Keratinocyte (primary cell): ENCODE data around the gene WFDC8. TPM values are rescaled to one million over a fixed set of nuclear protein-coding genes. Genes with fewer than 3 reads are reported as not detected.
A peak's percentile ranks its signal among the peaks of the same experiment; 100 is the strongest.

ENCODE experiments used
- DNase-seq: peaks from one replicate; pipeline ENCODE4 v3.0.0-alpha.2; 2011; ENCODE audit warnings: low read depth, missing footprints, low spot score
- FAIRE-seq: peaks from 2 replicates; lab custom pipeline; 2011; peaks lifted over from hg19 to GRCh38; lab: Jason Lieb, UNC
- H2AFZ ChIP-seq: 2 replicates; pipeline ENCODE4 v1.6.0; 2012; ENCODE audit warnings: low read length, control low read depth, inconsistent platforms; ENCODE audit not compliant: control insufficient read depth
- H3K27ac ChIP-seq: 2 replicates; pipeline ENCODE4 v1.5.1; 2011; ENCODE audit warnings: low read length; ENCODE audit not compliant: control insufficient read depth, insufficient read depth
- H3K27me3 ChIP-seq: 3 replicates; pipeline ENCODE4 v1.6.0; 2011; ENCODE audit warnings: low read length; ENCODE audit not compliant: control insufficient read depth, insufficient read depth; ENCODE audit errors: extremely low read depth
- H3K36me3 ChIP-seq, 2 experiments: 2 replicates in 1 of 2; 3 replicates in 1 of 2; pipeline ENCODE4 v1.5.1; 2011; ENCODE audit warnings: low read length in 2 of 2, mild to moderate bottlenecking in 1 of 2; ENCODE audit not compliant: control insufficient read depth in 2 of 2, insufficient read depth in 2 of 2; ENCODE audit errors: extremely low read depth in 1 of 2
- H3K4me1 ChIP-seq: 3 replicates; pipeline ENCODE4 v1.5.1; 2011; ENCODE audit warnings: low read length; ENCODE audit not compliant: control insufficient read depth, insufficient read depth; ENCODE audit errors: extremely low read depth
- H3K4me2 ChIP-seq: 3 replicates; pipeline ENCODE4 v1.6.0; 2011; ENCODE audit warnings: low read depth, low read length; ENCODE audit not compliant: control insufficient read depth, insufficient read depth; ENCODE audit errors: extremely low read depth
- H3K4me3 ChIP-seq, 3 experiments: fragments of 200-600 bp in 1 of 3; sonication (generic) in 1 of 3; 2 replicates in 2 of 3; 3 replicates in 1 of 3; pipeline ENCODE4 v1.5.1; 2011 to 2016; ENCODE audit warnings: low read length in 3 of 3, mild to moderate bottlenecking in 3 of 3, control low read depth in 2 of 3, inconsistent platforms in 1 of 3, low read depth in 1 of 3, mixed read lengths in 1 of 3, mixed run types in 1 of 3, moderate library complexity in 1 of 3; ENCODE audit not compliant: control insufficient read depth in 2 of 3, insufficient read depth in 2 of 3; ENCODE audit errors: extremely low read depth in 1 of 3
- H3K79me2 ChIP-seq: 2 replicates; pipeline ENCODE4 v1.6.0; 2012; ENCODE audit warnings: low read length; ENCODE audit not compliant: control insufficient read depth, insufficient read depth
- H3K9ac ChIP-seq: 3 replicates; pipeline ENCODE4 v1.6.0; 2011; ENCODE audit warnings: low read length; ENCODE audit not compliant: control insufficient read depth, insufficient read depth; ENCODE audit errors: extremely low read depth
- H3K9me1 ChIP-seq: 3 replicates; pipeline ENCODE4 v1.6.0; 2011; ENCODE audit warnings: low read length; ENCODE audit not compliant: control insufficient read depth, insufficient read depth; ENCODE audit errors: extremely low read depth
- H3K9me3 ChIP-seq: 2 replicates; pipeline ENCODE4 v1.5.1; 2012; ENCODE audit warnings: low read depth, low read length; ENCODE audit not compliant: control insufficient read depth
- H4K20me1 ChIP-seq: 3 replicates; pipeline ENCODE4 v1.6.0; 2011; ENCODE audit warnings: low read length; ENCODE audit not compliant: control insufficient read depth, insufficient read depth; ENCODE audit errors: extremely low read depth
- CTCF ChIP-seq, 3 experiments: IDR thresholded peaks in 1 of 3; conservative IDR thresholded peaks in 1 of 3; optimal IDR thresholded peaks in 1 of 3; 2 replicates in 2 of 3; 3 replicates in 1 of 3; pipeline versions ENCODE3 to v1.5.1; 2011; ENCODE audit warnings: low read length in 3 of 3, mild to moderate bottlenecking in 3 of 3, moderate library complexity in 2 of 3, control low read depth in 1 of 3, inconsistent platforms in 1 of 3; ENCODE audit not compliant: insufficient read depth in 2 of 3; ENCODE audit errors: extremely low read depth in 1 of 3
- EZH2 ChIP-seq: IDR thresholded peaks from one replicate; pipeline ENCODE4 v1.6.1; 2012; ENCODE audit warnings: inconsistent platforms, mild to moderate bottlenecking, low read length, moderate library complexity
- dilution Hi-C: fragments of 300-500 bp; cut with MboI; formaldehyde crosslinking; loops from one replicate; pipeline ENCODE4 v1.7.0; 2020; ENCODE audit warnings: low sequenced_read_pairs; ENCODE audit not compliant: extremely low pct_ligation_motif_present
- polyA plus RNA-seq, 5 experiments: library from polyadenylated mRNA; depleted of rRNA in 3 of 5; stranded (reverse) in 3 of 5; stranded (forward) in 1 of 5; unstranded in 1 of 5; fragments of >200 nt; gene quantifications; 1 replicate in 1 of 5; 2 replicates in 3 of 5; 3 replicates in 1 of 5; pipeline versions ENCODE4 v1.2.1 to v1.2.3, GENCODE V29; 2011 to 2012; ENCODE audit warnings: missing spikeins in 2 of 5, low read depth in 1 of 5, low replicate concordance in 1 of 5

Gene WFDC8
- polyA plus RNA-seq, 1 donor (not counting 4 experiments of a cell fraction or from before 2014, with no cell fraction given), result not detected

- DNase-seq (no peak), FAIRE-seq (peak; percentile 36)
- H3K4me3 ChIP-seq, result no peak overlapping the region
- H3K27me3 ChIP-seq, result no peaks in the 10 kb centered on the region
- no peaks in the 10 kb centered on the region for H3K36me3 ChIP-seq
- no peak overlapping the region for H3K9ac ChIP-seq
- dilution Hi-C loops, result no loop called here
- TF ChIP-seq CTCF (optimal IDR thresholded peaks at IDR 0.05 in 1 of 3, IDR thresholded peaks at IDR 0.05 in 1 of 3, conservative IDR thresholded peaks at IDR 0.05 in 1 of 3; ENCODE audit: extremely low read depth in 1 of 3, insufficient read depth in 2 of 3, low read length in 3 of 3), result no peak
- H4K20me1 ChIP-seq, result no peaks in the 10 kb centered on the region
- no peak overlapping the region for H3K27ac ChIP-seq
- H3K4me2 ChIP-seq, result no peak overlapping the region
- no peaks in the 10 kb centered on the region for H3K79me2 ChIP-seq
- H3K9me1 ChIP-seq, result no peaks in the 10 kb centered on the region
- peaks cover 7% of the 10 kb centered on the region for H3K4me1 ChIP-seq
- H3K9me3 ChIP-seq, result no peaks in the 10 kb centered on the region
- H2AFZ ChIP-seq, result no peak overlapping the region
Observed at GRCh38 chr20:45523821-45524220, 55.3 kb downstream of the WFDC8 start.

GRCh38 chr20:45518282-45518681 lies 60.8 kb downstream of the WFDC8 start:
- no peak overlapping the region for H3K4me3 ChIP-seq
- peak overlapping the region; percentile 24 for H3K4me2 ChIP-seq

More at GRCh38 chr20:45518282-45518681, 60.8 kb downstream of the WFDC8 start:
- TF ChIP-seq EZH2 (no peak), CTCF (optimal IDR thresholded peaks at IDR 0.05 in 1 of 3, IDR thresholded peaks at IDR 0.05 in 1 of 3, conservative IDR thresholded peaks at IDR 0.05 in 1 of 3; ENCODE audit: extremely low read depth in 1 of 3, insufficient read depth in 2 of 3, low read length in 3 of 3) (no peak)
- H3K9me3 ChIP-seq, result no peaks in the 10 kb centered on the region
- DNase-seq (peak; percentile 35), FAIRE-seq (peak; percentile 93)
- H3K27me3 ChIP-seq, result peaks cover 8% of the 10 kb centered on the region
- no peaks in the 10 kb centered on the region for H3K79me2 ChIP-seq
- H3K9ac ChIP-seq, result no peak overlapping the region
- dilution Hi-C loops, result no loop called here
- no peak overlapping the region for H2AFZ ChIP-seq
- peak overlapping the region; percentile 39 for H3K27ac ChIP-seq
- H3K4me1 ChIP-seq, result peaks cover 17% of the 10 kb centered on the region
- no peaks in the 10 kb centered on the region for H3K36me3 ChIP-seq
- no peaks in the 10 kb centered on the region for H4K20me1 ChIP-seq
- no peaks in the 10 kb centered on the region for H3K9me1 ChIP-seq
